Mesodermal cell (in vitro differentiated cells): Measurements from ENCODE around the gene POLN.

Experiments
- H3K27ac ChIP-seq: 2 replicates; pipeline ENCODE4 v1.7.0; 2013; ENCODE audit warnings: mild to moderate bottlenecking, low read depth, low read length, moderate library complexity; ENCODE audit not compliant: severe bottlenecking
- H3K36me3 ChIP-seq: 2 replicates; pipeline ENCODE4 v1.7.1; 2013; ENCODE audit warnings: mild to moderate bottlenecking, low read length, moderate library complexity; ENCODE audit not compliant: control insufficient read depth, insufficient read depth
- H3K4me1 ChIP-seq: one replicate; pipeline ENCODE4 v1.7.1; 2013; ENCODE audit warnings: mild to moderate bottlenecking, low read length; ENCODE audit not compliant: insufficient read depth, control insufficient read depth, poor library complexity, severe bottlenecking
- H3K4me3 ChIP-seq: 2 replicates; pipeline ENCODE4 v1.7.0; 2013; ENCODE audit warnings: low read length, control low read depth, mild to moderate bottlenecking; ENCODE audit not compliant: insufficient read depth, poor library complexity, severe bottlenecking; ENCODE audit errors: extremely low read depth
- H3K9me3 ChIP-seq: 2 replicates; pipeline ENCODE4 v1.7.1; 2013; ENCODE audit warnings: mild to moderate bottlenecking, low read length, moderate library complexity; ENCODE audit not compliant: control insufficient read depth
- WGBS, 2 experiments: methylation state at CpG; one replicate each; pipeline ENCODE4 v1.1.5; 2013; ENCODE audit warnings: missing lambda C conversion rate in 2 of 2; ENCODE audit not compliant: insufficient coverage in 2 of 2; 5-methylcytosine and 5-hydroxymethylcytosine counted together

Gene POLN

DNA sequence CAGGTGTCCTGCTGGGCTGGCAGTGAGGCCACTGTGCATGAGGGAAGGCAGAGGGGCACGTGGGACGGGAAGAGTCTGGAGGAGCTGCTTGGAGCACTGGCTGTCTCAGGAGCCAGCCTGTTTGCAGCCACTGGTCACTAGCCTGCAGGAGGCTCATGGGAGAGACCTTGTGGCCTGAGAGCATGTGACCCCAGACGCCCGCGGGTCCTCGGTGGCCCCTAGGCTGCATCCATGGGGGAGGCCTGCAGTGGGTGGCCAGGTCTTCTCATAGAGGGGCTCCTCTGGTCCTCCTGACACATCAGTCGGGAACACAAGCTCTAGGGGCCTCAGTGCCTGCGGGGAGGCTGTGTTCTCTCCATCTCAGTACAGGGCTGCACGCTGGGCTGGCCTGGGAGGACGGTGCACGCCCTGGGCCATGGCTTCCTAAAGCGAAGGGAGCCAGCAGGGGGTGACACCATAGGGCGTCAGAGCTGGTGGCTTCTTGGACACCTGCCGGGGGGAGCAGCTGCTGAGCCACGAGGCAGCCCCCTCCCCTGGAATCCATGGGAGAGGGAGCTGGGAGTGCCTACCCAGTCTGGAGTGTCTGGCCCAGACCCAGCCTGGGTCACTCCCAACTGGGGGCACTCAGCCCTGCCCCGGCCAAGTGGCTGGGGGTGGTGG is 170.5 kb downstream of the POLN start:
- H3K4me3 ChIP-seq: no peak overlapping the region
- no peak overlapping the region for H3K27ac ChIP-seq
- no peaks in the 10 kb centered on the region for H3K36me3 ChIP-seq
- H3K4me1 ChIP-seq: peaks cover 5% of the 10 kb centered on the region
- no peaks in the 10 kb centered on the region for H3K9me3 ChIP-seq
- 68 to 76% methylated on average over 14 to 15 of the region's 16 CpGs for whole genome bisulfite sequencing, 2 experiments

GRCh38 chr4:2070421-2071251 is 171.3 kb downstream of the POLN start:
- Histone ChIP-seq H3K9me3 (no peaks in the 10 kb centered on the region), H3K36me3 (no peaks in the 10 kb centered on the region), H3K27ac (no peak overlapping the region), H3K4me3 (no peak overlapping the region), H3K4me1 (peaks cover 5% of the 10 kb centered on the region)
- WGBS, 2 experiments: 77 to 79% methylated on average over 14 to 21 of the region's 22 CpGs

GRCh38 chr4:2069986-2070385 is 171.9 kb downstream of the POLN start:
- WGBS, 2 experiments: 73 to 77% methylated on average over 10 to 14 of the region's 14 CpGs
- Histone ChIP-seq H3K36me3 (no peaks in the 10 kb centered on the region), H3K27ac (no peak overlapping the region), H3K4me1 (peaks cover 5% of the 10 kb centered on the region), H3K4me3 (no peak overlapping the region), H3K9me3 (no peaks in the 10 kb centered on the region)

DNA sequence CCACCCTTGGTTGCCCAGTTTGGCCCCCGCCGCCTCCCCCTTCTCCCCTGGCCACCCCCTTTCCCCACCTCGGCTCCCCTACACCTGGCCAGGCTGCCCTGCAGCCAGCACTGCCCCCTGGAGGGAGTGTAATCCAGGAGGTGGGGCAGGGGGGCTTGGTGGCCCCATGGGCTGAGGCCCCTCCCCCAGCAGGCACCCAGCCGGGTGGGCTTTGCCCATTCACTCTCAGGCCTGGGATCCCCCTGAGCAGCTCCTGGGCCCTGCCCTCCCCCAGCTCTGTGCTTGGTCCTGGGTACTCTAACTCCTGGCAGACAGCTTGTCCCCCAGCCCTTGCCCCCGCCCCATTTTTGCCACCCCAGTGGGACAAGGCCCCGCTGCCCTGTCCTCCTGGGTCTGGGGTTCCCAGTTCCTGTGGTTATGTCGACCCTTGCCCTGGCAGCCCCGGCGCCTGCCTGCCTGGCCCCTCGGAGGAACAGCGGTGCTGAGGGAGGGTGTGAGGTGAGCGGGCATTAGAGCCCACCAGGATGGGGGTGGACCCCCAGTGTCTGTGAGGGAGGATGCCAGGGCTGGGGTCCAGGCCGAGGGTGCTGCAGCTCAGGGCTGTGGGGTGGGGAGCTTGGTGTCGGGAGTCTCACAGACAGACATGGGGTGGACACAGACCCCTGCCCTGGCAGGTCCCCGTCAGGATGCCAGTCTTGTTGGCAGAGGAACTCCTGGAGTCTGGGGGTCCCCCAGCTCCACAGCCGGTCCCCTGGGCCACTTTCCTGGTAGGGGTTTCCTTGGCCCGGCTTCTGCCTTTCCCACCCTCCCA is 172.6 kb downstream of the POLN start:
- H3K4me1 ChIP-seq: peaks cover 5% of the 10 kb centered on the region
- H3K36me3 ChIP-seq: no peaks in the 10 kb centered on the region
- no peak overlapping the region for H3K27ac ChIP-seq
- 84 to 94% methylated on average over 9 to 10 of the region's 17 CpGs for WGBS, 2 experiments
- no peaks in the 10 kb centered on the region for H3K9me3 ChIP-seq
- no peak overlapping the region for H3K4me3 ChIP-seq

DNA sequence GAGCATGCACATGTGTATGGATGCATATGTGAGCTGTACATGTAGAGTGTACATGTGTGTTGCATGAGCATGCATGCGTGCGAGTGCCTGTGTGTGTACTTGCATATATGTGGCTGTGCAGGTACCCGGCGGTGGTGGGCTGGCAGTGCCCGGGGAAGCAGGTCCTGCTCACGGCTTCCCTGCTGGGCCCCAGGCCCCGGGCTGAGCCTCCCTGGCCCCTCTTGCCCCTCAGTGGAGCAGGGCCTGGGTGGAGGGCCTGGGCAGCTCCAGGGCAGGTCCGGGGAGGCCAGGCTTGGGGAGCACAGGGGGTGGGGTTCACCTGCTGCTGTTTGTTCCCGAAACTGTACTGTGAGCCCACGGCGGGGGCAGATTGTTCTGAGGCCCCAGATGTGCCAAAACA is 173.4 kb downstream of the POLN start:
- Histone ChIP-seq H3K4me1 (peaks cover 5% of the 10 kb centered on the region), H3K36me3 (no peaks in the 10 kb centered on the region), H3K4me3 (no peak overlapping the region), H3K27ac (no peak overlapping the region), H3K9me3 (no peaks in the 10 kb centered on the region)
- WGBS, 2 experiments: 90 to 94% methylated on average over 2 to 6 of the region's 11 CpGs

DNA sequence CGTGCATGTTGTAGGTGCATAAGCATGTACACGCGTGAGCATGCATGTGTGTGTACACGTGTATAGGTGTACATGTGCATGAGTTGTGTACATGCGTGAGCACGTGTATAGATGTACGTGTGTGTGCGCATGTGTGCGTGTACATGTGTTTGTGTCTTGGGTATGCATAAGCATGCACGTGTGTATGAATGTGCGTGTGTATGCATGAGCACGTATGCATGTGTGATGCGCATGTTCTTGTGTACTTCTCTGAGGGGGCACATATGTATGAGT is 173.8 kb downstream of the POLN start:
- 92 to 95% methylated on average over 13 of the region's 13 CpGs for WGBS, 2 experiments
- H3K4me1 ChIP-seq: peaks cover 5% of the 10 kb centered on the region
- H3K36me3 ChIP-seq: no peaks in the 10 kb centered on the region
- no peak overlapping the region for H3K4me3 ChIP-seq
- no peak overlapping the region for H3K27ac ChIP-seq
- H3K9me3 ChIP-seq: no peaks in the 10 kb centered on the region

DNA sequence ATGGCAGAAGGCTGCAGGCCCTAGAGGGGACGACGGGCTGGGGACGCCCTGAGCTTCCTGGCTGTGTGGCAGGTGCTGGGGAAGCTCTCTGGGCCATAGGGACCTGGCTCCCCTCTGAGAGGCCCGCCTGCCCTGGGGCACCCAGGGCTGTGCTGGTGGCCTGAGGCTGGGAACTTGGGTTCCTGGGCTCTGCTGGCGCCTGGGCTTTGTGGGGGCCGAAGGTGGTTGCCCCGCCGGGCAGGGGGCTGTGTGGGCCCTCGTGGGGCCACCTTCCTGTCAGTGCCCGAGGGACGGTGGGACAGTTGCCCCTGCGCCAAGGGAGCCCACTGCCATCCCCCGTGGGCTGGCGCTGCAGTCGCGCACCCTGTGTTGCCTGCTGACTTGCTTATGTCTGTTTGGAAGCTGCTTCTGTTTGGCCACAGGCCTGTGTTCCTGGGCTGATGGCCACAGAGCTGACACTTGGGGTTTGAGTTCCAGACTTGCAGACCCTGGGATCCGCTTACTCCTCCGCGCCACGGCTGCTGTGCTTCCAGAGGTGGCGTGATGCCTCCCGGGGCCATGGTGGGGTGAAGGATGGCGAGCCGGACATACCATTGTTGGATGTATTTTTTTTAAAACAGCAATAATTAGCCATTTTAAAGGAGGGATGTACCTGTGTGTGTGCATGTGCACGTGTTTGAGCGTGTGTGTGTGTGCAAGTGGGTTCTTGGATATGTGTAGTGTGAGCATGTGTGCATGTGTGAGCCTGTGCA is 174.3 kb downstream of the POLN start:
- Histone ChIP-seq H3K9me3 (no peaks in the 10 kb centered on the region), H3K4me3 (no peak overlapping the region), H3K36me3 (no peaks in the 10 kb centered on the region), H3K27ac (no peak overlapping the region), H3K4me1 (peaks cover 5% of the 10 kb centered on the region)
- 88 to 90% methylated on average over 24 of the region's 26 CpGs for WGBS, 2 experiments

DNA sequence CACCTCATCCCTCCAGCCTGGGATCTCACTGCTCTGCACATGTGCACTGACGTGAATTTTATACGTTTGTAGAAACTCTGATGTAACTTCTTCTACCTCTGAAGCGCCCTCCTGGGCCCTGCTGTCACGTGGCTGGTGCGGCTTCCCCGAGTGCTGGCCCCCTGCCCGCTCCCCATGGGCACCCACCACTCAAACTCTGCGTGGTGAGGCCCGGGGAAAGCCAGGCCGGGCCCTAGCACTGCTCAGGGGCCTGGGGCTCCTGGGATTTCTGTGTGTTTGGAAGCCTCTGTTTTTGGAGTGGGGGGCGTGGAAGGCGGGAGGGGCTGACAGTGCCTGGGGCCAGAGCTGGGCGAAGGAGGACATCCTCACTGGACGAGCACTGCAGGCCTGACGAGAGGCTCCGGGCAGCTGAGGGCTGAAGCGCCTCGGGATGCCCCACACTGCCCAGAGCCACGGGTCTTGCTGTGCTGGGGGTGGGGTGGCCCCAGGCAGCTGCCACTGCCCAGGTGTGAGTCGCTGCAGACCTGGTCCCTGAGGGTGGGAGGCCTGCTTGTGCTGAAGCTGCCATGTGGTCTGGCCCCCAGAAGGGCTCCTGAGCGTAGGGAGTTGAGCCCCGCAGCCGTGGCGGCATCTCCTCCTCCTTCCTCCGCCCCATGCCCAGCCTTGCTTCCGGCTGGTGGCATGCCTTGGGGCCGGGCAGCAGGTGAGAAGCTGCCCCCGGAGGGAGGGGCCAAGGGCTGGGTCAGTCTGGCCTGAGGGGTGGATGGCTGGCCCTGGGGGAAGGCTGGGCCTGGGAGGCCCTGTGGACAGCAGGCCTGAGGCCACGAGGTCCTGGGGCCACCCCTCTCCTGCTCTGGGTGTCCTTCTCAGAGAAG is 175.1 kb downstream of the POLN start:
- Histone ChIP-seq H3K27ac (no peak overlapping the region), H3K4me3 (no peak overlapping the region), H3K9me3 (no peaks in the 10 kb centered on the region), H3K36me3 (no peaks in the 10 kb centered on the region), H3K4me1 (peaks cover 3% of the 10 kb centered on the region)
- 86 to 88% methylated on average over 21 to 22 of the region's 29 CpGs for WGBS, 2 experiments

GRCh38 chr4:2066011-2066551 is 175.8 kb downstream of the POLN start:
- Histone ChIP-seq H3K27ac (no peak overlapping the region), H3K36me3 (no peaks in the 10 kb centered on the region), H3K4me1 (no peaks in the 10 kb centered on the region)

More at GRCh38 chr4:2066011-2066551, 175.8 kb downstream of the POLN start:
- Histone ChIP-seq H3K4me3 (no peak overlapping the region), H3K9me3 (no peaks in the 10 kb centered on the region)
- WGBS, 2 experiments: 88 to 91% methylated on average over 14 to 15 of the region's 15 CpGs
